ENCODE results near the gene LRRC4B.

- TF ChIP-seq RCOR1 (IDR thresholded peaks at IDR 0.05; ENCODE audit: insufficient replicate concordance, low read length), result no peak
- no peak for TF ChIP-seq MAZ (IDR thresholded peaks at IDR 0.05; ENCODE audit: borderline replicate concordance, low read depth, low read length)
- TF ChIP-seq CTCF (conservative IDR thresholded peaks at IDR 0.05; ENCODE audit: low read depth, low read length), result no peak
- no peak for TF ChIP-seq POLR2A (IDR thresholded peaks at IDR 0.05; ENCODE audit: low read depth, low read length)
- no peak for TF ChIP-seq RAD21 (IDR thresholded peaks at IDR 0.05; ENCODE audit: low read length)
- no peak for TF ChIP-seq SMC3 (IDR thresholded peaks at IDR 0.05; ENCODE audit: low read depth, low read length)
- TF ChIP-seq USF2 (IDR thresholded peaks at IDR 0.05; ENCODE audit: low read depth, low read length), result no peak
- no peak for TF ChIP-seq FOS (IDR thresholded peaks at IDR 0.05; ENCODE audit: low read depth, low read length)
- no peak for TF ChIP-seq CEBPB (IDR thresholded peaks at IDR 0.05; ENCODE audit: low read depth, low read length)
- TF ChIP-seq NFE2L2 (IDR thresholded peaks at IDR 0.05; ENCODE audit: low read depth, low read length), result no peak
- TF ChIP-seq MXI1 (IDR thresholded peaks at IDR 0.05; ENCODE audit: borderline replicate concordance, low read depth, low read length), result no peak
These were observed 73.8 kb downstream of the LRRC4B start for GRCh38 chr19:50494186-50495019.

Data from IMR-90 (cell line).